Neural cell (in vitro differentiated cells): ENCODE results near the gene INF2.

Experiments used
- CTCF ChIP-seq: fragments of 450-650 bp; IDR thresholded peaks from 2 replicates; pipeline ENCODE4 v1.5.1; 2014; ENCODE audit warnings: antibody characterized with exemption, mild to moderate bottlenecking, moderate library complexity; ENCODE audit not compliant: poor library complexity, severe bottlenecking
- EZH2 ChIP-seq: fragments of 200-600, 300-800 bp; shearing (Covaris generic), sonication (generic); IDR thresholded peaks from 2 replicates; pipeline ENCODE4 v1.6.1; 2014; ENCODE audit warnings: antibody characterized with exemption, low read length, borderline replicate concordance, mild to moderate bottlenecking; ENCODE audit not compliant: insufficient read depth, poor library complexity, severe bottlenecking

GRCh38 chr14:104730487-104730886 lies 41.1 kb downstream of the INF2 start:
- TF ChIP-seq CTCF (no peak), EZH2 (no peak)
